HG03196 (cell line): ENCODE data around the gene WDFY3.
"Not testable (repeated sequence)": the region's sequence is repeated elsewhere in the genome, so short reads cannot be mapped to it uniquely, and the experiment has no call there.

ENCODE experiments used
- ATAC-seq: cut with Tn5 transposase; IDR thresholded peaks from one replicate; pipeline ENCODE4 v1.9.1; 2021; ENCODE audit not compliant: unreplicated experiment

Gene WDFY3

DNA sequence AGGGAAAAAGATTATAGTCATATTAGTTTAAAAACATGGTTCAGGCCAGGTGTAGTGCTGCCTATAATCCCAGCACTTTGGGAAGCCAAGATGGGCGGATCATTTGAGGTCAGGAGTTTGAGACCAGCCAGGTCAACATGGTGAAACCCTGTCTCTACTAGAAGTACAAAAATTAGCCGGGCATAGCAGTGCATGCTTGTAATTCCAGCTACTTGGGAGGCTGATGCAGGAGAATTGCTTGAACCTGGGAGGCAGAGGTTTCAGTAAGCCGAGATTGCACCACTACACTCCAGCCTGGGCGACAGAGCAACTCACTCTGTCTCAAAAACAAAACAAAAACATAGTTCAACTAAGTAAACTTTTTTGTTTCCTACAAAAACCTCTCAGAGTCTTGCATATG, 283.8 kb downstream of the WDFY3 start:
- not testable (repeated sequence) for ATAC-seq

DNA sequence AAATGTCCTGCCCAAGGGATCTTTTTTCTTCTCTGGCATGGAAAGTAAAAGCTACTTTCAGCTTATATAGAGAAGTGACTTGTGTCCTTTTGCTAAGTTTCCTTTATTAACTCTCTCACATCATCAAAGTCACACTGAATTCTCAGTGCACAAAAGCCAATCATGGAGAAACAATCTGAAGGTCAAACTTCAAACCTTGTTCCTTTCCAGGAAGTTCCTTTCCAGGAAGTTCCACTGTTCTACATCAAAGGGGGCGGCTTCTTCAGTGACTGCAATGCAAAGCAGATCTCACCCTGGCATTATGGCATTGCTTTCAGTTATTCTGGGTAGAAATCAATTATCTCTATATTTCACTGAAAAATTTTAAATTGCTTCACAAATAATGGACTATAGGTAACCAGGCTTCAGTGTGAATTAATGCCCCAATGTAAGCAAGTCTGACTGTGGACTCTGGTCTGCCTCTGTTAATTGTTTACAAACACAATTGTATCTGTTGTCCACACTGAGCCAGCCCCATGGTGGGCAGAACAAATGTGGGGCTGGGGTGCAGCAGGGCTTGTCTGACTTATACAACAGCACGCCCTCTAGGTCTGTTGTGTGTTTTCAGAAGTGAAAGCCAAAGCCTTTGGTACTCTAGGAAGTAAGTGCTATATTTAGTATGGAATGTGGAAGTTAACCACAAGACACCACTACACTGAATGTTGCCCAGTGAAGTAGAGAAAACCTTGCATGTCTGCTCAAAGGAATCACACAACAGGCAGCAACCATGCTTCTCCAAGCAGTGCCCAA, 284.8 kb downstream of the WDFY3 start:
- ATAC-seq = no peak

DNA sequence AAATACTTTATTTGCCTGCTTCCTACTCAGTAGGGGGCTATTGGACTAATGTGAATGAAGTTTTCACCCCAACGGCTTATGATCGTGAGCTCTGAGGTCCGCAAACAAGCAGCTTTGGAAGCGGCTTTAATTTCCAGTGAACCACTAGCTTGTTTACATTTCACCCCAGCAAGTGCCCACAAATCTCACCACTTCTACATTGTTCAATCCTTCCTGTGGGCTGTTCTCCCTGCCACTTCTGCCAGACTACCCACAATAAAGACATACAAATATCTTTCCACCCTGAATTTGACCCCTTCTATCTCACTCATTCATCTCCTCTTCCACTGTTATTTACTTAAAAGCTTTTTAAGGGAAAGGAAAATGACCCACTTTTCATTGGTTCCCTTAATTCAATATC, 285.5 kb downstream of the WDFY3 start:
- no peak for ATAC-seq

DNA sequence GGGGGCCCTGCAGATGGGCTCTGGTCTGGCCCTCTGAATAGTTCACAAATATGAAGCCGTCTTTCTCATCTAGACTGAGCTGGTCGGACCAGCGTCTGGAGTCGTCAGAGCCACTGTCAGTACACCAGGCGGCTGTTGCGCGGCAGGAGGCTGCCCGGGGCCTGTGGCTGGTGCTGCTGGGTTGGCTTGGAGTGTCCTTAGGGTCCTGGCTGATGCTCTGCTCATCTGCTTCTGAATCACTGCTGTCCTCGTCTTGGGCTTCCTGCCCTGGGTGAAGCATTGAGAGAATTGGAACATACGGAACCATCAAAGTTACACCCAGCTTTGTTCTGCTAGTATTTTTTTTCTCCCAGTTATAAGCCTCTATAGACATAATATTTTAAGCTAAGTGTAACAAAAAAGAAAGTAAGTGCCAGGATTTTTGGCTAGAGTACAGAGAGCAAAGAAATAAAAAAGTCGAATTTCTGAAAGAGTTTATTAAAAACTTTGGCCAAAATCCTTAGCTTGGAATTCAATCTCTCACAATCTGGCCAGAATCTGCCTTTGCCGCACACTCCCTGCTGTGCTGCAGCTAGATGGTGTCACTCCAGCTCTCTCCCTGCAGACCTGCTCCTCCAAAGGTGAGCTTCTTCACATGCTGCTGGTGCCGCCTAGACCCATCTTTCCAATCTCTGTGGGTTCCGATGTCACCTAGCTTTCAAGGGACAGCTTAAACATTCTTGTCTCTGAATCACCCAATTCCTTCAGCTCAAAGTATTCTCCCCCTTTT, 287.3 kb downstream of the WDFY3 start:
- no peak for ATAC-seq

GRCh38 chr4:84677995-84678394, 288.5 kb downstream of the WDFY3 start:
- no peak for ATAC-seq

DNA sequence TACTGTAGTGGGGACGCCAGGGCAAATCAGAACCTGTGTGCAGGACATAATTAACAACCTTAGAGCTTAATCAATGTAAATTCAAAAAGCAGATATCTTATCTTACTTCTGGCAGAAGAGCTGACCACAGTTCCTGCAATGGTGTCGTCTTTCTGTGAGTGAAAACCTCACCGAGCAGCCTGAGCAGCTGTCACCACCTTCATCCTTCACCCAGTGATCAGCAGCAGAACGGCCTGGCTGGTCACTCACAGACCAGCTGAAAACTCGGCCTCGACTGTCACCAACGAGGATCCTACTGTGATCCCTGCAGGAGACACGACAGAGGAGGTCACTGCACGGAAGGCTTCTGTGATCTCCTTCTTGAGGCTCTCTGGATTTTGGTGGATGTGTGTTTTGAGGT, 289.4 kb downstream of the WDFY3 start:
- ATAC-seq = no peak

DNA sequence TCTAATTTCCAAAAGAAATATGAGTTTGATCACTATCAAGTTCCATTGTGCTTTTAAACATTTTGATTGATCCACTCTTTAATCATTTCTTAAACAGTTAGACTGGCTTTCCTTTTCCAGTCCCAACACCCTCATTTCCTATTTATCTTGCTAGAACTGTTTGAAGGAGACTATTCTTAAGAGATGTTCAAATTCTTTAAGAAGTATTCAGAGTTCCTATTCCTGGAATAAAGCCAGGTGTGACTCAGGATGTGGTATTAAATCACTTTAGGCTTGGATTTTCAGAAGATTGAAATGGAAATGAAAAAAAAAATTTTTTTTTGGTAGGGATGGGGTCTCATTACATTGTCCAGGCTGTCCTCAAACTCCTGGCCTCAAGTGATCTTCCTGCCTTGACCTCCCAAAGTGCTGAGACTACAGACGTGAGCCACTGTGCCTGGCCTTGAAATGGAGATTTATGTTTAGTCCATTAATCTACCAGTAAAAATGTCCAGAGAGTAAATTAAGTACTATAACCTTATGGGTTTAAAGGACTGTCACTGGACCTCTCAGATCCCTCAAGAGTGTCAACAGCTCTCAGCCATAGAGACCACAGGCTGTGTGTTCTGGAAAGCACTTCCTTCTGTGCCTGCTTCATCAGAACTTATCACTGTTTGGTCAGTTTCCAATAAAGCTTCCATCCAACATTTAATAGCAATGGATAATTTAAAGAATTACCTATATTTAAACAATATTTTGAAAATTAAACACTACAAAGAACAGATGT, 292.8 kb downstream of the WDFY3 start:
- no peak for ATAC-seq

DNA sequence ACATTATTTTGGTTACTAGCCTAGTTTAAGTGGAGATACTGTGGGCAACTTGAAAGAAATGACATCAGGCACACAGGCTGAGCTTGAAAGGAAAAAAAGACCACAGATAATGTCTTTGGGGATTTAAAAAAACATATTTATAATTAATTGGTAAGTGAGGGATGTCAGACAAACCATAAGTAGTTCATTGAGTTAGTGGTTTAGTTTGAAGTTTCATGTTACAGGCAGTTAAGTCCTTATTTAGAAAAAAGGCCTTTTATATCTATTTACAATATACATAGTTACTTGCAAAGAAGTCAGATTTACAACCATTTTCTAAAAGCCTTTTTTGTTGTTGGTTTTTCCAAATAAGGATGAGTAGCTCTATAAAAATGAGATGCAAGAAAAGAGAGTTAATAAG, 294.3 kb downstream of the WDFY3 start:
- ATAC-seq = no peak

GRCh38 chr4:84669201-84669600, 297.3 kb downstream of the WDFY3 start:
- ATAC-seq = no peak

GRCh38 chr4:84666439-84666838, 300.1 kb downstream of the WDFY3 start:
- no peak for ATAC-seq

DNA sequence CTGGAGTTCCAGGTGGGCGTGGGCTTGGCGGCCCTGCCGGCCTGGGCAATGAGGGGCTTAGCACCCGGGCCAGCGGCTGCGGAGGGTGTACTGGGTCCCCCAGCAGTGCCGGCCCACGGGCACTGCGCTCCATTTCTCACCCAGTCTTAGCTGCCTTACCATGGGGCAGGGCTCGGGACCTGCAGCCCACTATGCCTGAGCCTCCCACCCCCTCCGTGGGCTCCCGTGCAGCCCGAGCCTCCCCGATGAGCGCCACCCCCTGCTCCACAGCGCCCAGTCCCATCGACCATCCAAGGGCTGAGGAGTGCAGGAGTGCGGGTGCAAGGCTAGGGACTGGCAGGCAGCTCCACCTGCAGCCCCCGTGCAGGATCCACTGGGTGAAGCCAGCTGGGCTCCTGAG, 301.7 kb downstream of the WDFY3 start:
- ATAC-seq = not testable (repeated sequence)

DNA sequence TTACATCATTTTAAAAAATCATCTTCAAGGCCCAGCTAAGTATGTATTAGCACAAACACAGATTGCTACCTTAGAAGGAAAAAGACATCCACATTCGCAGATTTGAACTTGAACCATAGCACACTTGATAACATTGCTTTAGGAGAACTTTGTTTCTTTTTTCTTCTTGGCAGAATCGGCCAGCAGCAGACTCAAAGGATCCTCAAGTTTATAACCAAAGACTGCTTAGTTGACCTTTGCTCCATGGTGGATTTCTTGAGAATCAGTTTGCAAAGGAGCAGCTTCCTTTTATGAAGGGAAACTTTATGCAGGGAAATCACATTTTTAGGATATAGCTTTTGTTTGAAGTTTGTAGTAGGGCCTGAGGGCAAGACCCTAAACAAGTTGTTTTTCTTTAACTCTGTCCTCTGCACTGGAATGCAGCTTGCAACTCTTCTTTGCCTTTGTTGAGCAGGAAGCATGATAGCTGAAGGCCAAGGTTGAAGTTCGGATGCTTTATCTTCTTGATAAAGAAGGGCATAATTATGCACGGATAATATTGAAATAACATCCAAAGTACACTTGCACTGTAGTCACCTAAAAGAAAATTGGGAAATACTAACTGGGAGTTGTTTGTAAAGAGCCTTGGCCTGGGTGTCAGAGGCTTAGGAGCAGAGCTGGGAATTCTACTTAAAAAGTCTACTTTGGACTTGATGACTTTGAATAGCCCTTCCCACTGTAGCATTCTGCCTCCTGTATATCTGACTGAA, 305.1 kb downstream of the WDFY3 start:
- ATAC-seq = no peak

DNA sequence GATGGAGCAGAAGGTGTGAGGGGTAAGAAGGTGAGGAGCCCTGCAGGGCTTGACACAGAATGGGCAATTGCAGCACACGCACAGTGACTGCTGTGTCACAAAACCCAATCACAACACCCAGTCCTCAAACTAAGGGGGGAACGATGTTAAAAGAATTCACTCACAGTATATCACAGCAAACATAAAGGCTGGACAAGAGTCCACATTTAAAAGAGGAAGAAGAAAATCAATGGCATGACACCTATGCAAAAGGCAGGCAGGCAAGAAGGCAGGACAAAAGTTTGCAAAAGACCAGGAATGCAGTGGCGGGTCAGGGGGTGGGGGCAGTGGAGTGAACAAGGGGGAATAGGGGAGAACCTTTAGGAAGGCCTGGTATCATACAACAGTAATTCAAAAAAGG, 305.9 kb downstream of the WDFY3 start:
- ATAC-seq = no peak

GRCh38 chr4:84652478-84652877, 314.0 kb downstream of the WDFY3 start:
- no peak for ATAC-seq

DNA sequence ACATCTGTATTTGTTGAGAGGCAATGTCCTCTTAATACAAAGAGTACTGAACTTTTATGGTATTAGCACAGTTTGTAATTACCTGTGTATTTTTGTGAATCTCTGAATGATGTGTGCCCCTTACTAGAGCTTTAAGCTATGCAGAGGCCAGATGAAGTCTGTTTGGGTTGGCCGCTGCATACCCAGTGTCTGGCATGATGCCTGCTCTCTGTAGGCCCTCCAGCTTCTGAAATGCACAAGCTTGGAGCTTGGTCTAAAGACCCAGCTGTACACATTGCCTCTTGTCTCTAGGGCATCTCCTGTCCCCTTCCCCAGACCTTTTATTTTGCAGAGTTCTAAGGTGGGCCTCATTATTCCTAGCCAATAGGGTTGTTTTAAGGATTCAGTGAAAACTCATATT, 315.0 kb downstream of the WDFY3 start:
- ATAC-seq = no peak

DNA sequence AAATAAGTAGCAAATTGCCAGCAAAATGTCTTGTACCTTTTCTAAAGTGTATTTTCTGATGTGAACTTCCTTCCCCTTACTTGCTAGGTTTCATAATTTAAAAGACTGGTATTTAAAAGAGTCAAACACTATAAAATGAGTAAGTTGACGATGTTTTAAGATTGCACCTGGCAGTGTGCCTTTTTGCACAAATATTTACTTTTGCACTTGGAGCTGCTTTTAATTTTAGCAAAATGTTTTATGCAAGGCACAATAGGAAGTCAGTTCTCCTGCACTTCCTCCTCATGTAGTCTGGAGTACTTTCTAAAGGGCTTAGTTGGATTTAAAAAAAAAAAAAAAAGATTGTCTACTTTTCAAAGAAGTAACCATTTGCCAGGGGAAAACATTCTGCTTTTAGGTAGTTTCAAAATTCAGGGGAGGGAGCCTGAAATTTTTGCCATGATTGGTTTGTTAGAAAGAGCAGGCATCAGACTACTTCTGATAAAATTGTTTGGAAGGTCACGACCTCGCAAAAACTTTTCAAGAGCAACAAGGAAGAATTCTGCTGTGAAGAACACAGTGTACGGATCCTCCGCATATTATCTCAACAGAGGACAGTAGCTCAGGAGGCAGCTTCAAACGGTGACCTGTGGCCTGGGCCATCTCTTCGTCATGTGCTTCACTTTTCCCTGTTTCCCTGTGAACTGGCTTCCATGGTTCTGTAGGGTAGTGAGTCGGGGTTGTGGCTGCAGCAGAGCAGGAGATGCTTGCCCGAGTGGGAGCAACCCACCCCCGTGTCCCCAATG, 317.4 kb downstream of the WDFY3 start:
- no peak for ATAC-seq

- ATAC-seq = no peak
These were observed 318.3 kb downstream of the WDFY3 start for GRCh38 chr4:84648178-84648577.

DNA sequence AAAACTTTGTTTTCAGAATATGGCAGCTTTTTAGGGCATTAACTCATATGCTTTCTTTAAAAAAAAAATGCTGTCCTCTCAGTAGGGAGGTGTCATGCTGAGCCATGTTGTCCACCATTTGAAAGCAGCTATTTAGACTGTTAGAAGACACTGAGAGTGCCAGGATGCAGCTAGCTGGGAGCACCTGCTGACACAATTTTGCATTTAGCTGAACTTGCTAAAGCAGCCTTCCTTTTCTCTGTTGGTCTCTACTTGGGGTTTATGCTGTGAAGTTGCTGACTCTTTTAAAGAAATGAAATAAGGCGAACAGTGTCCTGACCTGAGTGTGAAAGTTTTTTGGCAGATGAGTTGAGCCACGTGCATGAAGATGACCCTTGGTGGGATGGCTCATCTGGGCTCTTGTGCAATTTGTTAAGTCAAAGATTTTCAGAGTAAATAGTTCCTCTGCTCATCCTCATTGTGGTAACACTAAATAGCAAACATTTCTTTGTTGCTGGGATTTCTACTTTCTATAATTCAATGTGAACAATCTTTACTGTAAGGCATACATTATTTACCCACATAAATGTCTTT, 319.1 kb downstream of the WDFY3 start:
- ATAC-seq = no peak

DNA sequence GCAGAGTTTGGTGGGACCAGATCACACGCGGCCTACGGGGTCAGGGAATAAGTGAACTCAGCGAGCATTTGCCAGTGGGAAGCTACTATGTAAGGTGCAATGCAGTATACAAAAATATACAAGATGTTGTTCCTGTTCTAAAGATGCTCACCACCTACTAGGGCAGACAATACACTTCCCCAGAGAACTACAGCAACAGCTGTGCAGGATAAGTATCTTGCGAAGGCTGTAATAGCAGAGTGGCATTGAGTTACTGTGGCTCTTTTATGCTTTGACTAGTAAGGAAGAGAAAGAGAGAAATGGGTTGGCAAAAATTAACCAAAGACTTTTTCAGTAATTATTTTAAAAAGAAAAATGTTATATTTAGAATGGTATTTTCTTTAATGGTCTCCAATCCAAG, 322.4 kb downstream of the WDFY3 start:
- no peak for ATAC-seq

- ATAC-seq = no peak
These were observed 327.3 kb downstream of the WDFY3 start for GRCh38 chr4:84639145-84639544.
